Heart right ventricle (tissue), 16 donors: Measurements from ENCODE around the gene C1QTNF1. TPM values are rescaled to one million over a fixed set of nuclear protein-coding genes. Genes with fewer than 3 reads are reported as not detected.

ENCODE experiments used
- ATAC-seq, 8 donors: fragments of 200-7000 bp; cut with Tn5 transposase; one replicate each; pipeline ENCODE4 v1.9.1; 2020; ENCODE audit warnings: mild to moderate bottlenecking in 8 of 8, moderate library complexity in 8 of 8, moderate number of reproducible peaks in 1 of 8
- DNase-seq, 2 donors: peaks; one replicate each; pipeline ENCODE4 v3.0.0-alpha.2; 2020
- H3K27ac ChIP-seq, 10 donors: fragments of 200-600 bp; sonication (generic) in 2 of 10; one replicate each; pipeline versions ENCODE4 v1.5.0 to v1.8.0; 2020 to 2022; ENCODE audit warnings: mild to moderate bottlenecking in 3 of 10
- H3K27me3 ChIP-seq, 7 donors: fragments of 200-600 bp; one replicate each; pipeline ENCODE4 v1.8.0; 2021 to 2022; ENCODE audit warnings: mild to moderate bottlenecking in 2 of 7
- H3K36me3 ChIP-seq, 9 donors: fragments of 200-600 bp; sonication (generic) in 1 of 9; one replicate each; pipeline versions ENCODE4 v1.5.0 to v1.8.0; 2020 to 2022; ENCODE audit warnings: mild to moderate bottlenecking in 2 of 9
- H3K4me1 ChIP-seq, 9 donors: fragments of 200-600 bp; sonication (generic) in 1 of 9; one replicate each; pipeline versions ENCODE4 v1.5.0 to v1.8.0; 2020 to 2022; ENCODE audit warnings: mild to moderate bottlenecking in 4 of 9
- H3K4me3 ChIP-seq, 10 donors: fragments of 200-600 bp; sonication (generic) in 2 of 10; one replicate each; pipeline versions ENCODE4 v1.5.0 to v1.8.0; 2020 to 2022; ENCODE audit warnings: mild to moderate bottlenecking in 7 of 10, moderate library complexity in 2 of 10
- H3K9me3 ChIP-seq, 11 donors: fragments of 200-600 bp in 10 of 11; sonication (generic) in 2 of 11; one replicate each; pipeline versions ENCODE4 v1.5.0 to v1.8.0; 2013 to 2022; ENCODE audit warnings: mild to moderate bottlenecking in 2 of 11, control low read depth in 1 of 11, moderate library complexity in 1 of 11
- CTCF ChIP-seq, 9 donors: fragments of 200-600 bp; sonication (generic) in 2 of 9; IDR thresholded peaks; one replicate each; pipeline versions ENCODE4 v1.5.0 to v1.8.0; 2021 to 2022; ENCODE audit warnings: antibody characterized with exemption in 9 of 9, mild to moderate bottlenecking in 5 of 9, moderate library complexity in 1 of 9
- WGBS, 2 donors: extraction: QIAGEN DNeasy Blood & Tissue Kit; methylation state at CpG; one replicate each; pipeline ENCODE4 v1.1.7; 2013; ENCODE audit warnings: inconsistent platforms in 1 of 2; 5-methylcytosine and 5-hydroxymethylcytosine counted together
- intact Hi-C, 10 donors: fragments of 100-400 bp; cut with DNase I; formaldehyde crosslinking; loops; one replicate each; pipeline versions ENCODE4 v1.11.1 to v1.14.2; 2022
- polyA plus RNA-seq, 2 donors: library from polyadenylated mRNA; stranded (reverse); fragments of 200-250 nt; gene quantifications; one replicate each; pipeline ENCODE4 v1.2.3, GENCODE V29; 2013
- total RNA-seq, 10 donors: library from RNA; stranded (reverse); fragmentation: NEBNext Ultra II Directional in 3 of 10; extraction: Animal tissue kit (Norgen Biotek cat#: 25700) in 3 of 10; gene quantifications; one replicate each; pipeline versions ENCODE4 v1.2.1 to v1.2.4, GENCODE V29; 2021 to 2023
- donor health status: Arrhythmogenic right ventricular cardiomyopathy.
- donor health status: ischemic (EF 13 %, LVEDD 7.1; RV severe dilation, severe dysfunction).
- donor health status: healthy with polysubstance abuse.
- donor health status: DM: no; HTN: yes; CAD: no.
- donor health status: DM: no; HTN: no; CAD: no.
- donor health status: ischemic (EF 25% LVEDD 6.9; RV normal size, moderate dysfunction).
- donor health status: ischemic (EF 25% LVEDD 5.7; RV mildly dilated, moderate dysfunction).
- donor health status: healthy.
- donor health status: DM: yes; HTN: yes; CAD: no.
- donor health status: Ischemic cardiomyopathy.
- donor health status: ischemic (EF 35%, LVEDD 5.7; RV mildly dilated, moderate dysfunction).
- donor health status: nonischemic (EF 11% LVEDD 7.7; RV severe dilation, severe dysfunction).
- donor health status: DM: yes; HTN: yes; CAD: no.
- donor health status: PGD.
- donor health status: ischemic (EF 29% LVEDD 5.4; RV normal size, mild dysfunction).
- donor health status: nonischemic (EF 23%, LVEDD 6.1; RV moderate dilation, normal function).

Gene C1QTNF1
- total and polyA plus RNA-seq, 12 donors: 29.3 to 685 (median 67.3) TPM

- Histone ChIP-seq H3K4me1 (peaks cover 0 to 15% (median 6%) of the 10 kb centered on the region in 9 donors), H3K36me3 (peaks cover 0 to 10% (median 0%) of the 10 kb centered on the region in 9 donors), H3K27me3 (peaks cover 15 to 68% (median 52%) of the 10 kb centered on the region in 7 donors), H3K4me3 (no peak overlapping the region), H3K27ac (no peak overlapping the region), H3K9me3 (no peaks in the 10 kb centered on the region)
- intact Hi-C loops: loop anchor here in 2 of 10 donors (10.0 kb wide), 1 partner anchor 612 kb away; no protein-coding TSS in a partner anchor
- DNase-seq: no peak
- WGBS, 2 donors: 69 to 72% methylated on average over 4 of the region's 4 CpGs
- no peak for TF ChIP-seq CTCF (IDR thresholded peaks at IDR 0.05)
- no peak for ATAC-seq
These were observed 68.6 kb downstream of the C1QTNF1 start for GRCh38 chr17:79092567-79092966.

DNA sequence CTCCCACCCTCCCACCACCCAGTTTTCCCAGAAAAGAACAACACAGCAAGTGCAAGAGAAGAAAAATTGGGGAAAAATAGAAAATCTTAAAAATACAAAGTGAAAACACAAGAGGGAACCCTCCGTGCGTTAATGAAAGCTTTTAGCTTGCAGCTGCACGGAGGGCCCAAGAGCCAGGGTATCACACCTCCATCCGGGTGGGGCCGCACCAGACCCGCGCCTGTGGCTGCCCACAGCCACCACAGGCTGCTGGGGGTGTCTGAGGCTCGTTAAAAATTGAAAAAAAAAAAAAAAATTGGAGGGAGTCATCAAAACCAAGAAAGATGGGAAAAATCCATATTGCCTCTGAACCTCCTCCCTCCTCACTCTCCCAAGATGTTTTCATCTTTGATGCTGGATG lies 69.3 kb downstream of the C1QTNF1 start:
- H3K4me3 ChIP-seq: no peak overlapping the region
- peaks cover 0 to 5% (median 0%) of the 10 kb centered on the region in 9 donors for H3K36me3 ChIP-seq
- DNase-seq: no peak
- H3K27me3 ChIP-seq: peaks cover 22 to 75% (median 59%) of the 10 kb centered on the region in 7 donors
- no peak for TF ChIP-seq CTCF (IDR thresholded peaks at IDR 0.05)
- peaks cover 0 to 15% (median 6%) of the 10 kb centered on the region in 9 donors for H3K4me1 ChIP-seq
- H3K27ac ChIP-seq: no peak overlapping the region
- H3K9me3 ChIP-seq: no peaks in the 10 kb centered on the region
- ATAC-seq: no peak
- WGBS, 2 donors: 58 to 60% methylated on average over 8 of the region's 8 CpGs
- intact Hi-C loops: loop anchor here in 2 of 10 donors (10.0 kb wide), 1 partner anchor 612 kb away; no protein-coding TSS in a partner anchor

GRCh38 chr17:79094261-79094660 lies 70.3 kb downstream of the C1QTNF1 start:
- peaks cover 0 to 15% (median 6%) of the 10 kb centered on the region in 9 donors for H3K4me1 ChIP-seq
- H3K27ac ChIP-seq: no peak overlapping the region
- peaks cover 26 to 85% (median 69%) of the 10 kb centered on the region in 7 donors for H3K27me3 ChIP-seq
- no peak for TF ChIP-seq CTCF (IDR thresholded peaks at IDR 0.05)
- H3K9me3 ChIP-seq: no peaks in the 10 kb centered on the region
- intact Hi-C loops: loop anchor here in 2 of 10 donors (10.0 kb wide), 1 partner anchor 611 kb away; no protein-coding TSS in a partner anchor
- H3K4me3 ChIP-seq: no peak overlapping the region
- 86 to 87% methylated on average over 15 to 17 of the region's 17 CpGs for WGBS, 2 donors
- no peak for ATAC-seq
- DNase-seq: no peak
- H3K36me3 ChIP-seq: no peaks in the 10 kb centered on the region

DNA sequence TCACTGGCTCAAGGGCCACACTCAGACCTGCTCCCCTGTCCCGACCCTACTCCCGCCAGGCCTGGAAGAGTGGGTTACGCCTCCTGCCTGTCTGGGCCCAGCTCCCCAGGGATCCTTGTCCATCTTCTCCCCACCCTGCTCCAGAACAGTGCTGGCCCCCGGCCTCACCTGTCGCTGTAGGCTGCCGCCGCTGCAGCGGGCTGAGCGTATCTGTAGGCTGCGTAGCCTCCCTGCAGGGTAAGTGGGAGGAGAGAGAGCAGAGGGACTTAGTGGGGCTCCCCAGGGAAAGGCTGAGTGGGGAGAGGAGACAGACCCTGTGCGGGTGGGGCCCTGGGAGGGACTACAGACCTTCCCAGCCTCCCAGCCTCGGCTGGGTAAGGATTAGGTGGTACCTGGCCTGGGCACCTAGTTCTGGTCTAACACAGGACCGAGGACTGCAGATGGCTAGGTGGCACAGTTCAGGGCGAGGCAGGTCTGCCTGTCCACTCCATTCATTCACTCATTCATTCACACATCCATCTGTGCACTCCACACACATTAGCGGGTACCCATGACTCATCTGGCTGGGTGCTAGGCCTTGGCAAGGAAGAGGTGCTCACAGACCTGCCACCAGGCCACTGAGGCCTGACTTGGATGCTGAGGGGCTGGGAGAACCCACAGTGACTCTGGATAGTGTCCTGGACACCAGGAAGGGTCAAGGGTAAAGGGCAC lies 71.5 kb downstream of the C1QTNF1 start:
- WGBS, 2 donors: 86 to 89% methylated on average over 15 of the region's 15 CpGs
- H3K27me3 ChIP-seq: peaks cover 26 to 92% (median 81%) of the 10 kb centered on the region in 7 donors

More for the DNA sequence above, 71.5 kb downstream of the C1QTNF1 start:
- no peak overlapping the region for H3K4me3 ChIP-seq
- no peaks in the 10 kb centered on the region for H3K36me3 ChIP-seq
- no peak for DNase-seq
- no peaks in the 10 kb centered on the region for H3K9me3 ChIP-seq
- no peak overlapping the region for H3K27ac ChIP-seq
- no peak for TF ChIP-seq CTCF (IDR thresholded peaks at IDR 0.05)
- intact Hi-C loops: loop anchor here in 2 of 10 donors (5.0 to 10.0 kb wide), 2 partner anchors 282 to 609 kb away; no protein-coding TSS in a partner anchor
- no peak for ATAC-seq
- H3K4me1 ChIP-seq: peaks cover 0 to 7% (median under 1%) of the 10 kb centered on the region in 9 donors
